ENCODE results near the gene TTLL5.
A peak's percentile ranks its signal among the peaks of the same experiment; 100 is the strongest.
"Not testable (repeated sequence)": the region's sequence is repeated elsewhere in the genome, so short reads cannot be mapped to it uniquely, and the experiment has no call there.

TTLL5 gene

GRCh38 chr14:75917946-75918335 lies 256.9 kb downstream of the TTLL5 start:
- DNase-seq = no peak

DNA sequence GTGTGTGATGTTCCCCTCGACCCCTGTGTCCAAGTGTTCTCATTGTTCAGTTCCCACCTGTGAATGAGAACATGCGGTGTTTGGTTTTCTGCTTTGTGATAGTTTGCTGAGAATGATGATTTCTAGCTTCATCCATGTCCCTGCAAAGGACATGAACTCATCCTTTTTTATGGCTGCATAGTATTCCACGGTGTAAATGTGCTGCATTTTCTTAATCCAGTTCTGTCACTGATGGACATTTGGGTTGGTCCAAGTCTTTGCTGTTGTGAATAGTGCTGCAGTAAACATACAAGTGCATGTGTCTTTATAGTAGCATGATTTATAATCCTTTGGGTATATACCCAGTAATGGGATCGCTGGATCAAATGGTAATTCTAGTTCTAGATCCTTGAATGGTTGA lies 259.4 kb downstream of the TTLL5 start:
- not testable (repeated sequence) for DNase-seq

DNA sequence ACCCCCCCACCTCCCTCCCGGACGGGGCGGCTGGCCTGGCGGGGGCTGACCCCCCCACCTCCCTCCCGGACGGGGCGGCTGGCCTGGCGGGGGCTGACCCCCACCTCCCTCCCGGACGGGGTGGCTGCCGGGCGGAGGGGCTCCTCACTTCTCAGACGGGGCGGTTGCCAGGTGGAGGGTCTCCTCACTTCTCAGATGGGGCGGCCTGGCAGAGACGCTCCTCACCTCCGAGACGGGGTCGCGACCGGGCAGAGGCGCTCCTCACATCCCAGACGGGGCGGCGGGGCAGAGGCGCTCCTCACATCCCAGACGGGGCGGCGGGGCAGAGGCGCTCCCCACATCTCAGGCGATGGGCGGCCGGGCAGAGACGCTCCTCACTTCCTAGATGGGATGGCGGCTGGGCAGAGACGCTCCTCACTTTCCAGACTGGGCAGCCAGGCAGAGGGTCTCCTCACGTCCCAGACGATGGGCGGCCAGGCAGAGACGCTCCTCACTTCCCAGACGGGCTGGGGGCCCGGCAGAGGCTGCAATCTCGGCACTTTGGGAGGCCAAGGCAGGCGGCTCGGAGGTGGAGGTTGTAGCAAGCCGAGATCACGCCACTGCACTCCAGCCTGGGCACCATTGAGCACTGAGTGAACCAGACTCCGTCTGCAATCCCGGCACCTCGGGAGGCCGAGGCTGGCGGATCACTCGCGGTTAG lies 264.2 kb downstream of the TTLL5 start:
- DNase-seq = not testable (repeated sequence)

- DNase-seq = no peak
Measured at GRCh38 chr14:75926431-75927115, 265.5 kb downstream of the TTLL5 start.

GRCh38 chr14:75927564-75928087 lies 266.6 kb downstream of the TTLL5 start:
- no peak for DNase-seq

GRCh38 chr14:75928690-75929181 lies 267.7 kb downstream of the TTLL5 start:
- DNase-seq = no peak

DNA sequence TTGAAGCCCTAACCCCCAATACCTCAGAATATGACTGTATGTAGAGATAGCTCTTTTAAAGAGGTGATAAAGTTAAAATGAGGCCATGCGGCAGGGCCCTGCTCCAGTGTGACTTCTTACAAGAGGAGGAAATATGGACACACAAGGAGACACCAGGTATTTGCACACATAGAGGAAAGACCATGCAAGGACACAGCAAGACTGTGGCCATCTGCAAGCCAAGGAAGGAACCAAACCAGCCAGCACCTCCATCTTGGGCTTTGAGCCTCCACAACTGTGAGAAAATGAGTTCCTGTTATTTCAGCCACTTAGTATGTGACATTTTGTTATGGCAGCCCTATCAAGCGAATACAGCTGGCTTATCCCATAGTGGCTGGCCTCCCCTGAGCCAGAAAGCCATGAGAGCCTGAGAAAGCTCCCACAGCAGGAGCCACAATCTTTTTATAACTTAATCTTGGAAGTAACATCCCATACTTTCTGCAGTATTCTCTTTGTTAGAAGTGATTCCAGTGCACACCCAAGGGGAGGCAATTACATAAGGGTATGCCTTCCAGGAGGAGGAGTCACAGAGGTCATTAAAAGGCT lies 272.8 kb downstream of the TTLL5 start:
- DNase-seq = no peak

GRCh38 chr14:75934998-75935628 lies 274.1 kb downstream of the TTLL5 start:
- DNase-seq = peak; percentile 68

- no peak for DNase-seq
Measured at GRCh38 chr14:75939200-75939599, 278.2 kb downstream of the TTLL5 start.

DNA sequence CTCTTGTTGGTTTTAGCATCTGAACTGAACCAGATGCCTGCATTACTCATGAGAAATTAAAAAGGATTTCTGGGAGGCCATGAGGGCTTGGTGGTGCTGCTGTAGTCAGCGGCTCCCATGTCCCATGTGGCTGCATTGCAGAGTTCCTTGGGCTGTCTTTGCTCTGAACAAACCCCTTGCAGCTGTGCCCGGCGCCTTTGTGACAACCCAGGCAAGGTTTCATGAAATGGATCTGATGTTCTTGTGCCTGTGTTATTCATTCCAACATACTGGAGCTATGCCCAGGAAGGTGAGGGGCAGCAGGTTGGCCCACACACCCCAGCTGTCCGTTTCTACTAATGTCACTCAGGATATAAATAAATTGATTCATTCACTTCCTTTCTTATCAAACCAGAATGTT lies 280.0 kb downstream of the TTLL5 start:
- no peak for DNase-seq

DNA sequence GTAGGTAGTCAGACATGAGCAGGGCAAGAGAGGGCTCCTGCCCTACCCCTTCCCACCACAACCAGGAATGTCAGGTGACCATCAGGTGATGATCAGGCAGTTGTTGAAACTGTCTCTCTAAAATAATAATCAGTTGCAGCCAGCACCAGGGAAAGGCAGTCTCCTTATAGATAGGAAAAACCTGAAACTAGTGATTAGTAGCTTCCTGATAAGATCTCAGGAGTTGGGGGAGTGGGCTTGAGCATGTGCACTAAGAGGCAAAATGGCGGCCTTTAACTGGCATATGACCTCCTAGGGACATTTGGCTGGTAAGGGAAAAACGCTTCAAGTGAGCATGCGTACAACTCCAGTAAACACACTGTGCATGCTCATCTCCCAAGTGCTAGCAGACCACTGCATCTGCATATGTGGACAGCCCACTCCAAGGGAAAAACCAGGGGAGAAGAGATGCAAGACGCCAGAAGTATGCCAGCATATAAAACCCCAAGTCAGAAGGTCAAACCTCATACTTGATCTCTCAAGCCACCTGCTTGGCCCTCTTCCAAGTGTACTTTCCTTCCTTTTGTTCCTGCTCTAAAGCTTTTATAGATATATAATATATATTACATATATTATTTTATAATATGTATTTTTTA lies 283.7 kb downstream of the TTLL5 start:
- DNase-seq = no peak

- DNase-seq = peak; percentile 3
Measured at GRCh38 chr14:75946785-75947184, 285.7 kb downstream of the TTLL5 start.

GRCh38 chr14:75952489-75952888 lies 291.4 kb downstream of the TTLL5 start:
- DNase-seq = no peak

GRCh38 chr14:75959031-75959430 lies 298.0 kb downstream of the TTLL5 start:
- DNase-seq = no peak

DNA sequence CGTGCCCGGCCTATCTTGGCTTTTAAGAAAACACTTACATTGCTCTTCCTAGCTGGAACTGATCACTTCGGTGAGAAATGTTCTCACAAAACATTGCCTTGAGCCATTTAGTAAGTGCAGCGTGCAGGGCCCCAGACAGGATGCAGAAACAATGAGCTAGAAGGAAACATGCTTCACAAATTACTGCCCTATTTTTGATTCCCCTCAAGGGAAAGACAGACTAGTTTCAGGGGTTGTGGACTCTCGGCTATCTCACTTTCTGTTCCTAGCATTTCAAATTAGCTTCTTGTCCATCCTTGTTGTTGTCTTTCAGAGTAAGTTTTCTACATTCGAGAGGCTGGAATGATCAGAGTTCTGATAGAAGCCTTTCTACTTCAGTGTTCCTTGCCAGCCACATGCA lies 299.2 kb downstream of the TTLL5 start:
- no peak for DNase-seq

- DNase-seq = no peak
Measured at GRCh38 chr14:75961662-75962061, 300.6 kb downstream of the TTLL5 start.

DNA sequence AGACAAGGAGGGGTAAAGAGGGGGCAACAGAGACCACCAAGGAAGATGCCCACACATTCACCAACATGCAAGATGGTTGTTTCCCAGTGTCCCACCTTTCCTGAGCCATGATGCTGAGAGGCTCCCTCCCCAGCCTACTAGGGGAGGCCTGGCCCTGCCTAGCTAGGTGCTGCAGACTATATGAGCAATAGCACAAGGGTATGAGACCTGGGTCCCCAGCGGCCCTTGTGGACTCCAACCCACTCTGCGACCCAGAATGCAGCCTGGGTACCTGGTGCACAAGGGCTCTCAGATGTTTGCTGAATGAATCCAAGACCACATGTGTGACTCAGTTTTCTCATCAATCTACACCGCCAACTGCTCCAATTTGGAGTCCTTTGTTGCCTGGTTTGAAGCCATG lies 306.8 kb downstream of the TTLL5 start:
- DNase-seq = no peak

- DNase-seq = no peak
Measured at GRCh38 chr14:75968456-75968855, 307.4 kb downstream of the TTLL5 start.

DNA sequence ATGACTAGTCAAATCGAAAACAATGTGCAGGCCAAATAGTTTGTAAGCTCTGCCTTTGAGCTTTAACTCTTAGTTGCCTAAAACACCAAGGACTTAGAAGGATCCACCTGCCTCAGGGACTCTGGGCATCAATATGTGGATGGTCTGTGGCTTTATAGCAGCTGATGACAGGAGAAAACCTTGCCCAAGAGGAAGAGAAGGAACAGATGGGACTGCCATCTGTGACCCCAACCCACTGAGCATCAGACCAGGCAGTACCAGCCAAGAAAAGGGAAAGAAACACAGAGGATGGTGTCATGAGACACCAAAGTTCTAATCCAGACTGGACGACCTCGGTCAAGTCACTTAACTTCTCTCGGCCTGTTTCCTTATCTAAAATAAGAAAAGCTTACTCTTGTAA lies 308.1 kb downstream of the TTLL5 start:
- no peak for DNase-seq

DNA sequence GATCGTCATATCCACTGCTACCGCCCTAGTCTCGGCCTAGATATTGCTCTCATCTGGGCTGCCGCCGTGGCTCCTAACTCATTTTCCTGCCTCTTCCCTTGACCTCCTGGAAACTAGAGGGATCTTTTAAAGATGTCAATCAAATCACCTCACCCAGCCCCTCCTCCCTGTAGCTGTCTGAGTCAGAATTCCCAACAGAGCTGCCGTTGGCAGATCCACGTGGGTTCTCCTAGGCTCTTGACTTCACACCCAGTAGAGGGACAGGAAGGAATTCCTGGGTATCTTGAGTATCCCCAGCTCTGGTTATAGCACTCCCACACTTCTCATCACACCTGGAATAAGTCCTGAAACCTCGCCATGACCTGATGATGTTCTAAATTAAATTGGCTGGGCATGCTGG lies 308.8 kb downstream of the TTLL5 start:
- DNase-seq = no peak

GRCh38 chr14:75970989-75971388 lies 309.9 kb downstream of the TTLL5 start:
- no peak for DNase-seq

DNA sequence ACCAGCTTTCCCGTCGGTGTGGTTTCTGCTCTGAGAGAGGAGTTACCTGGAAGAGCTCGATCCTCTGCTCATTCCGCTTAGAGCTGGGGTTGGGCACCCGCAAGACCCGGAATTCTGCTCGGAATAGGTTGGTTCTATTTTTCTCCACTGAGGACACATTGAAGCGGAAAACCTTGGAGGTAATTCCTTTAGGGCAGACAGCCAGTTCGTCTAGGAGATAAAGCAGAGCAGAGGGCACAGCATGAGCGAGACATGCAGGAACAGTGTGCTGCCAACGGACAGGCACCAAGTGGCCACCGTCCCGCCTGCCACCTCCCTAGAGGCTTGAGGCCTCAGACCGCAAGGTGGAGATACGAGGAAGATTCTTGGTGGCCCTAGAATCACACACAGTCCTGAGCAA lies 310.5 kb downstream of the TTLL5 start:
- DNase-seq = no peak

All from NCI-H146 (cell line).